WI38 (cell line): ENCODE measurements around the gene RTL1.

Experiments
- H3K4me3 ChIP-seq: 2 replicates; pipeline ENCODE4 v1.5.1; 2011; ENCODE audit warnings: low read depth, mild to moderate bottlenecking, control low read depth, low read length
- TF ChIP-seq, protein P1 (sequence below): IDR thresholded peaks from 2 replicates; pipeline ENCODE4 v1.5.1; 2012; ENCODE audit warnings: low read depth, mild to moderate bottlenecking, control low read depth, low read length

RTL1 gene

DNA sequence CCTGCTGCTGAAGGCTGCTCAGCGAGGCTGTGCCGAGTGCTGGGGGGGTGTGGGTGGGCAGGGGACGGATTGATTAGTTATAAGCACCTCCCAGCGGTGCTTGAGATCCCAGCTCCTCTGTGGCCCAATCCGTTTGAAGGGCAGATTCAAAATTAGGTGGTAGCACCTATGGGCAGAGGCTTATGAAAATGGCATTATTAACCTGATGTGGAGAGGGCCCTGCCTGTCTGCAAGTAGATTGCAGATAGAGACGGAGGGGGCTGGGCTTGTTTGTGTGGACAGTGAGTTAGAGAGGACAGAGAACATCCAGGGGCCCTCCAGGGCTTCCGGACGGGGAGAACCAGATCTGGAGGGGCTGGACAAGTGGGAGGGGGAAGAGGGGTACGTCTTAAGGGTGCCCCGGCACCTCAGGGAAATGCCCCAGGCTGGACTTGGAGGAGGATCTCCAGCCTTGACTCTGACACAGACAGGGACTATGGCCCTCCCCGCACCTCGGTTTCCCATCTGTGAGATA lies at the start of gene RTL1:
Gene RTL1 (minus strand): TSS at position 51 of the 514 bp plus-strand sequence. CDS start 18,934 bp downstream, outside the sequence.
- TF ChIP-seq, protein P1, sequence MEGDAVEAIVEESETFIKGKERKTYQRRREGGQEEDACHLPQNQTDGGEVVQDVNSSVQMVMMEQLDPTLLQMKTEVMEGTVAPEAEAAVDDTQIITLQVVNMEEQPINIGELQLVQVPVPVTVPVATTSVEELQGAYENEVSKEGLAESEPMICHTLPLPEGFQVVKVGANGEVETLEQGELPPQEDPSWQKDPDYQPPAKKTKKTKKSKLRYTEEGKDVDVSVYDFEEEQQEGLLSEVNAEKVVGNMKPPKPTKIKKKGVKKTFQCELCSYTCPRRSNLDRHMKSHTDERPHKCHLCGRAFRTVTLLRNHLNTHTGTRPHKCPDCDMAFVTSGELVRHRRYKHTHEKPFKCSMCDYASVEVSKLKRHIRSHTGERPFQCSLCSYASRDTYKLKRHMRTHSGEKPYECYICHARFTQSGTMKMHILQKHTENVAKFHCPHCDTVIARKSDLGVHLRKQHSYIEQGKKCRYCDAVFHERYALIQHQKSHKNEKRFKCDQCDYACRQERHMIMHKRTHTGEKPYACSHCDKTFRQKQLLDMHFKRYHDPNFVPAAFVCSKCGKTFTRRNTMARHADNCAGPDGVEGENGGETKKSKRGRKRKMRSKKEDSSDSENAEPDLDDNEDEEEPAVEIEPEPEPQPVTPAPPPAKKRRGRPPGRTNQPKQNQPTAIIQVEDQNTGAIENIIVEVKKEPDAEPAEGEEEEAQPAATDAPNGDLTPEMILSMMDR = no peak
- no peak within 1 kb of the TSS for H3K4me3 ChIP-seq

DNA sequence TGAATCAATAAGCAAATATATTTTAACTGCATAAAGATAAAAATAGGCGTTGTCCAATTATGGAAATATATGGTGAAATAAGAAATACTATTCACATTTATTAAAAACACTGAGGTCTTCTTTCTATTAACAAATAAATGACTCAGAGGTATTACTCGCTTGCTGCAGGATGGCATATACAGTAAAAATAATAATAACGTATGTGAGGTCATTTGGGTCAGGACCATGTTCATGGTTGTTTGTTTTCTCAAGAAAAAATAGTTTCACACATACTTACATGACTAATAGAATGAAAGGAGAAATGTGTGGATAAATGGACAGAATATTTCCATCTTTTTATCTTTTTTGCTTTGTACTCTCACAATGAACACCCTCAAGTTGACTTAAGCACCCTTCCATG lies 46.5 kb upstream of the RTL1 start:
- TF ChIP-seq, protein P1 = no peak
- no peak overlapping the region for H3K4me3 ChIP-seq

DNA sequence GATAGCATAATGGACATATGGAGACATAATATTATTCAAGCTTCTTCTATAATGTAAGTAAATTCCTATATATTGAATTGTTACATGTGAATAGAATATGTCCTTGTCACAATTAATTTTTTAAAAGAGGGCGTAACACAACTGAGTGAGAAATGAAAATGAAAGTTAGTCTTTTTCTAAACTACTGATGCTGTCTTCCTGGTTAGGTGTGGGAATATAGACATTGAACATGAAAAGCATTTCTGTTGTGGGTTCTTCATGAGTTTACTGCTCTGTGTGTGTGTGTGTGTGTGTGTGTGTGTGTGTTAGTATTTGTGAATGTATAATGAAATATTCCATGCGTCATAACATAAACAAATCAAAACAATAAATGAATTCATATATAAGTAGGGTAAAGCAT lies 40.5 kb upstream of the RTL1 start:
- no peak overlapping the region for H3K4me3 ChIP-seq
- TF ChIP-seq, protein P1 = no peak

DNA sequence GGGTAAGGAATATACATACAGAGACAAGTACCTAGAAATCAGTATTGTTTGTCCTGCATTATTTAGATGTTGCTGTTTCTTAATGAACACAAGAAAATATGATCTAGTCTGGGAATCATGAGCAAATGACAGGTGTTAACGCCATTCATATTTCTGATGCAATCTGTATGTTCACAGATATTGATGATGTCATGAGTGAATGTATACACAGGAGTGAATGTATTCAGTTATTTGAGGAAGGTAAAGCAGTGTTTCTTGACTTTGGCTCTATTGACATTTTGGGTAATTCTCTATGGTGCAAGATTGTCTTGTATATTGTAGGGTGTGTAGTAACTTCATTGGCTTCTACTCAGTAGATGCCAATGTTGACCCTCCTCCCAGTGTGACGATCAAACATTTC lies 26.7 kb upstream of the RTL1 start:
- TF ChIP-seq, protein P1 = no peak

DNA sequence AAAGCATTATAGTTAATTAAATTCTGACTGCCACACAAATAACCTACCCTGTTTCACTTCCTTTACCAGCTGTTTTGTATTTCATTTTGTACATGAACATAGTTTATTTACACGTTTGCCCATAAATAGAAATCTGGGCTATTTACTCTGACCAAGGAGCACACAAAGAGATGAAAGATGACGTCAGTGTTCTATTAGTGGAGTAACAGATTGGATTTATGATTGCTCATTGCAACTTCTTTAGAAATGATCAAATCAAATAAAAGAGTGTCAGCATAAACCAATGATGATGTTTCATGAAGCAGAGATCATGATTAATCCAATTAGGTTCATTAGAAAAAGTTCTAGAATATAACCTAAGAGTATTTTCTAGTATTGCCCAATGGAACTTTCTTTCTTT lies 12.0 kb upstream of the RTL1 start:
- TF ChIP-seq, protein P1 = no peak
- H3K4me3 ChIP-seq = no peak overlapping the region

More for the DNA sequence above, 26.7 kb upstream of the RTL1 start:
- H3K4me3 ChIP-seq = no peak overlapping the region

DNA sequence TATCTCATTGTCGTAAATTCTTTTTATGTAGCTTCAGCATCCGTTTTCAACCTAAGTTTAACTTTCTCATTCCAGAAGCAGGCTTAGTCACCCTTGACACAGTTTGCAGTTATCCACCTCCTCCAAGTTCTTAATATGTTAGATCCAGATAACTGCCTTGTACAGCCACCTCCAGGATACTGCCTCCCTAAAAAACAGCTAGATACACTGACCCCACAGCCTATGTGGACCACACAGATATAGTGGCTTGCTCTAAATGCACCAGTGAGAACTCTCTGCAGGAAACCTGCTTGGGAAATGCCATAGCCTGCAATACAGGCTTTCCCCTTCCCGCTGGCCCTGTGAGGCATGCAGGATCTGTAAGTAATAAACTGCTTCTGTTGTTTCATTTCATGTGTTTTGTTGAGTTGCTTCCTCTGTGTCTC lies 11.1 kb upstream of the RTL1 start:
- TF ChIP-seq, protein P1 = no peak
- H3K4me3 ChIP-seq = no peak overlapping the region

DNA sequence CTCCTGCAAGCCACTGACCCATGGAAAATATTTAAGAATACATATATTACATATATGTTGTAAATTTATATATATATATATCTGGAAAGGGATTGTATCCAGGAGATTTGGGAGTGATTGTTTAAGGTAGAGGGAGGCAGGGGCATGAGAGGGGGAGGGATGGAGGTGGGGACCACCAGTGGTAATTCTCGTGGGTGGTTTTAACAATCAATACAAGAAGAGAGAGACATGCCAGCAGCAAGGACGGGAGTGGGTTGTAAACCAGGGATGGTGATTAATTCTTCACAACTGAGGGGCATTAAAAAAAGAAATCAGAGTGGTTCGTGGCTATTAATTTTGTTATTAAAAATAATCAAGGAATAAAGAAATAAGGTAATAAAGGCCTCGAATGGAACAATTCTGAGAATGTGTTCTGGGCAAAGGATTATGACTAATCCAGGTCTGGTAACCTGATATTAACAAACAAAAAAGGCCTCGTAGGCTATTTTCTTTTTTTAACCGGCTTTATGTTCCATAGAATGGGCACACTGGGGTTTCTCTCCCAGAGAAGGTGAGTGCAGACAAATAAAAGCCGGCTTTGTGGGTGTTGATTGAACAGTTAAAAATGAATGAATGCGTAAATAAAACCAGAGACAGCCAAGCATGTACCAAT lies 8.3 kb upstream of the RTL1 start:
- no peak overlapping the region for H3K4me3 ChIP-seq
- TF ChIP-seq, protein P1 = no peak
